HG03558 (cell line): ENCODE data around the gene DMTF1.
"Not testable (repeated sequence)": the region's sequence is repeated elsewhere in the genome, so short reads cannot be mapped to it uniquely, and the experiment has no call there.

Experiments
- ATAC-seq: cut with Tn5 transposase; IDR thresholded peaks from one replicate; pipeline ENCODE4 v1.9.1; 2021; ENCODE audit warnings: moderate number of reproducible peaks; ENCODE audit not compliant: unreplicated experiment; ENCODE audit errors: extremely low read depth

The DMTF1 gene

DNA sequence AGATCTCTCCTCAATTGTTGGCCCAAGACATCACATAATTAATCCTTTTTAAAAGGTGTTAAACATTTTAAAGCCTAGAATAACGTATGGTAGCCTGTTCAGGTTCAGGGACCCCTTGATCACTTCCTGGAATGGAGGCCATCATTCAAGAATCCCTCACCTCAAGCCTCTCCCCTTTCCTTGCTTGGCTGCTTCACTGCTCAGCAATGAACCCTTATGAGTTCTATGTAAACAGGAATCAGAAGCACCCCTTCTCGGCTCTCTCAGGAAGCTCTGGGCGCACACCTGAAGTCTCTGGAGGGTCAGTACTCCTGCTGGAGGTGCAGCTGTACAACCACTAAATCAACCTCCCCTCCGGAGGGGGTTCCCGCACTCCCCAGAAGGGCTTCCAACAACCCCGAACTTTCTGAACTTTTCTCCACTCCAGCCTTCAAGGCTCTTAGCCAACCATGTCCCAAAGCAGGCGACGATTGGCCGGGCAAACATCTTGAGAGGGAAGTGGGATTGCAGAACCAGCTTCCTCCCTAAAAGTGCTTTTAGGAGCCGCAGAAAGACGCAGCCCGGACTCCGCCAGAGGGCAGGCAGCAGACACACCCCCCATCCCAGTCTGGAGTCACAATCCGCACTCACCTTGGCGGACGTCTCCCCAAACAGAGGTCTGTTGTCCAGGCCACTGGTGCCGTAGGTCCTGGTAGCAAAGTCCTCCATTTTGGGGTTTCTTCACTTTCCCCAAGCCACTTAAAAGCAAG lies 66.7 kb downstream of the DMTF1 start:
- ATAC-seq: no peak

- peak; percentile 22 for ATAC-seq
These were observed 67.3 kb downstream of the DMTF1 start, which contains the start of gene TMEM243 for GRCh38 chr7:87219545-87220025. Gene TMEM243, minus strand, starts transcription at chr7:87219732. Its CDS starts 229 bp downstream, at chr7:87219503.

DNA sequence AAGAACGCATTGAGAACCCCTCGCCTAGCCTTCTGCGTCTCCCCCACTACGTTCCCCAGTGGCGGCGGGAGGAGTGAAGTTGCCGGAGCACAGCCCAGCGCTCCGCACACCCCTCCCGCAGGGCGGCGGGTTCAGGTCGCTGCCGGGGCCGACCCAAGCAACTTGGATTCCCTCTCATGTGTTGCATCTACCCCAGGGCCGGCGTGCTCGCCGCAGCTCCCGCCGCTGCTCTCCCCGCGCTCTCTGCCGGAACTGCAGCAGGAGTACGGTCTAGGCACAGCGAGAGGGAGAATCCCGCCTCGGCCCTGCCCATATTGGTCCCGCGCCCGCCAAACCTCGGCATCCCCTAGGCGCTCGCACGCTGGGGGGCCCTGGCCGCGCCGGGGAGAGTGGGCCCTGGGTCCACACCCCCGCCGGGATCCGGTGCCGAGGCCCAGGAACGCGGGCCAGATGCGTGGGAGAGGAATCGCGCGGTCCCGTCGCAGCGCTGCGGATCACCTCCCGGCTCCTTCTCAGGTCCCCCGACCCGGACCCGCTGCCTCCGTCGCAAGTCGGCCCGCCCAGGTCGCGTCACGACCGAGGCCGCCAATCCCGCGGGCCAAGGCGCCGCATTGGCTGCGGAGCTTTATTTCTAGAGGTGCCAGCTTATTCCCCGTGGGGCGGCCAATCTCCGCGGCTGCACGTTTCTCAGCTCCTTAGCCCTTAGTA lies 67.9 kb downstream of the DMTF1 start:
- peak; percentile 18 for ATAC-seq

DNA sequence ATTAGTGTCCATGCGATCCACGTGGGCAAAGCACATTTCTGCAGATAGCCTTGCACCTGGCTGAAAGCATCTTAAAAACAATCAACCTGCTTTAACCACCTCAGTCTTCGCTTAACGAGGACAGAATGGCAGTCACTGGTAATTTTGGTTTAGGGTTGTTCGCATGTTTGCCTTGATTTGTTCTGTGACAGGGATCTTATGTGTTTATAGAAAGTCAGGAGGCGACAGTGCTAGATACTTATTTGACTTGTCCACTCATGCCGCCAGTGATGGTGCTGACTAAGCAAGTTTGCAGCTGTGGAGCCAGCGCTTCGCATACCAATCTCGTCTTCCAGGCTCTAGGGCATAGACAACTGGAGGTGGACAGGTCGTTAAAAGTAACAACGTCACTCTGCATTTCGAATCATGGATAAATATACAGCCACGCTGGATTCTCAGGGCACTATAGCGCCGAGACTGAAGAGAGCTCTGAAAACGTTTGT lies 68.5 kb downstream of the DMTF1 start:
- ATAC-seq: no peak

GRCh38 chr7:87223666-87224065 lies 71.4 kb downstream of the DMTF1 start:
- no peak for ATAC-seq

DNA sequence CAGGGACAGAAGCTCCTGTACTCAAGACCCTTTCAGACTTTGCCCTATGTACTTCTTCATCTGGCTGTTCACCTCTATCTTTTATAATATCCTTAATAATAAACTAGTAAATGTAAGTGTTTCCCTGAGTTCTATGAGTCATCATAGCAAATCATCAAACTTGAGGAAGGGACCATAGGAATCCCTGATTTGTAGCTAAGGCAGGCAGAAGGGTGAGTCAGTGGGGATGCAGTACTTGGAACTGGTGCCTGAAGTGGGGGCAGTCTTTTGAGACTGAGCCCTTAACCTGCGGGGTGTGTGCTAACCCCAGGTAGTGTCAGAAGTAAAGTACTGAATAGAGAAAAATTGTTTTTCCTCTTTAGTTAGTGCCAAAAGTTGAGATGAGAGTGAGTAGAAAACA lies 73.4 kb downstream of the DMTF1 start:
- no peak for ATAC-seq

GRCh38 chr7:87226495-87226894 lies 74.2 kb downstream of the DMTF1 start:
- ATAC-seq: peak; percentile 50

GRCh38 chr7:87231258-87231657 lies 79.0 kb downstream of the DMTF1 start:
- no peak for ATAC-seq

GRCh38 chr7:87231711-87232110 lies 79.5 kb downstream of the DMTF1 start:
- no peak for ATAC-seq

GRCh38 chr7:87234949-87235348 lies 82.7 kb downstream of the DMTF1 start:
- no peak for ATAC-seq

GRCh38 chr7:87238464-87239051 lies 86.3 kb downstream of the DMTF1 start:
- ATAC-seq: not testable (repeated sequence)

- ATAC-seq: not testable (repeated sequence)
These were observed 93.4 kb downstream of the DMTF1 start for GRCh38 chr7:87245671-87246070.
